Measurements from ENCODE around the gene CIB2.

Gene CIB2

GRCh38 chr15:78149068-78149804 lies 18.0 kb upstream of the CIB2 start, which contains the start of gene IDH3A:
TSS of gene IDH3A (plus strand) at chr15:78149362. CDS start at chr15:78149404, 42 bp downstream.
- peak; percentile 99 for DNase-seq

- no peak for DNase-seq
Measured at GRCh38 chr15:78148392-78149067, 17.3 kb upstream of the CIB2 start.

- DNase-seq: no peak
Measured at GRCh38 chr15:78147566-78147965, 16.3 kb upstream of the CIB2 start.

GRCh38 chr15:78146425-78147154 lies 15.3 kb upstream of the CIB2 start:
- no peak for DNase-seq

- DNase-seq: no peak
Measured at GRCh38 chr15:78142332-78142731, 11.1 kb upstream of the CIB2 start.

- DNase-seq: no peak
Measured at GRCh38 chr15:78140292-78140691, 9.0 kb upstream of the CIB2 start.

- no peak for DNase-seq
Measured at GRCh38 chr15:78139578-78139977, 8.3 kb upstream of the CIB2 start.

- no peak for DNase-seq
Measured at GRCh38 chr15:78133801-78134200, 2.6 kb upstream of the CIB2 start.

- DNase-seq: peak; percentile 56
Measured at GRCh38 chr15:78130466-78131294, 565 bp downstream of the CIB2 start.

- no peak for DNase-seq
Measured at GRCh38 chr15:78129751-78130287, 1.4 kb downstream of the CIB2 start.

GRCh38 chr15:78129077-78129750 lies 2.0 kb downstream of the CIB2 start:
- DNase-seq: no peak

GRCh38 chr15:78127882-78128281 lies 3.4 kb downstream of the CIB2 start:
- DNase-seq: no peak

GRCh38 chr15:78125267-78125666 lies 6.0 kb downstream of the CIB2 start:
- no peak for DNase-seq

- no peak for DNase-seq
Measured at GRCh38 chr15:78120523-78120922, 10.7 kb downstream of the CIB2 start.

GRCh38 chr15:78112551-78112950 lies 18.7 kb downstream of the CIB2 start:
- DNase-seq: no peak

- no peak for DNase-seq
Measured at GRCh38 chr15:78111788-78112187, 19.5 kb downstream of the CIB2 start.

GRCh38 chr15:78110916-78111475 lies 20.2 kb downstream of the CIB2 start:
- DNase-seq: no peak

- no peak for DNase-seq
Measured at GRCh38 chr15:78110096-78110495, 21.1 kb downstream of the CIB2 start.

- no peak for DNase-seq
Measured at GRCh38 chr15:78109156-78109555, 22.1 kb downstream of the CIB2 start.

- peak; percentile 45 for DNase-seq
Measured at GRCh38 chr15:78108300-78109084, 22.8 kb downstream of the CIB2 start.

- no peak for DNase-seq
Measured at GRCh38 chr15:78107471-78107870, 23.8 kb downstream of the CIB2 start.
